Occipital lobe (tissue), 2 donors: ENCODE measurements around the gene PDE6H. TPM values are rescaled to one million over a fixed set of nuclear protein-coding genes. Genes with fewer than 3 reads are reported as not detected.

ENCODE experiments used
- DNase-seq: peaks from one replicate; lab custom pipeline; 2025; lab: John Stamatoyannopoulos, UW
- total RNA-seq: library from RNA; depleted of rRNA; stranded (reverse); fragments of >200 nt; gene quantifications from one replicate; pipeline ENCODE4 v1.2.3, GENCODE V29; 2014

PDE6H gene
- not detected for total RNA-seq

DNA sequence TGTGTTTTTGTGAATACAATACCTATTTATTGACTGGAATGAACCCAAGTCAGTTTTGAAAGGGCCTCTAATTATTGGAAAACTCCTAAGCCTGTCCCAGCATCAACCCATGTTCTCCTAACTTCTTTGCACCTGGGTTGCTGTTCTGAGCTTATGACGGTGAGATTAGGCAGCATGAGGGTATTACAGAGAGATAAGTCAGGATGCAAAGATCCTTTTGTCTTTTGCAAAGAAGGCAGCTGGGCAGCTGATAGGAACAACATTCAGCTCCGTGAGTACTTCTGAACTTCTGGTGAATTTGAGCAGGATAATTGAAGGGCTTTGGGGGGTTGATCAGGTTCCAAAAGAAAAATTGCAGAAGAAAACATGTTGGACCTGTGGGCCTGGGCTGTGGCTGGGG is at the start of gene PDE6H:
Gene PDE6H, plus strand, starts transcription at position 227 of the 400 bp plus-strand sequence. CDS start 4,971 bp downstream, outside the sequence.
- no peak for DNase-seq

DNA sequence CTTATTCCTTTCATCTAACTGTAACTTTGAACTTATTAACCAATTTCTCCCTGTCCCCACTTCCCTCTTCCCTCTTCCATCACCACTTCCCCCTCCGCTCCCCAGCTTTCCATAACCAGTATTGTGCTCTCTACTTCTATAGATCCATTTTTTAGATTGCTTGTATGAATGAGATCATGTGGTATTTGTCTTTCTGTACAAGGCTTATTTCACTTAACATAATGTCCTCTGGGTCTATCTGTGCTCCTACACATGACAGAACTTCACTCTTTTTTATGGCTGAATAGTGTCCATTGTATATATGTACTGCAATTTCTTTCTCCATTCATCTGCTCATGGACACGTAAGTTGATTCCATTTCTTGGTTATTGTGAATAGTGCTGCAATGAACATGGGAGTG is 48.9 kb upstream of the PDE6H start:
- no peak for DNase-seq

DNA sequence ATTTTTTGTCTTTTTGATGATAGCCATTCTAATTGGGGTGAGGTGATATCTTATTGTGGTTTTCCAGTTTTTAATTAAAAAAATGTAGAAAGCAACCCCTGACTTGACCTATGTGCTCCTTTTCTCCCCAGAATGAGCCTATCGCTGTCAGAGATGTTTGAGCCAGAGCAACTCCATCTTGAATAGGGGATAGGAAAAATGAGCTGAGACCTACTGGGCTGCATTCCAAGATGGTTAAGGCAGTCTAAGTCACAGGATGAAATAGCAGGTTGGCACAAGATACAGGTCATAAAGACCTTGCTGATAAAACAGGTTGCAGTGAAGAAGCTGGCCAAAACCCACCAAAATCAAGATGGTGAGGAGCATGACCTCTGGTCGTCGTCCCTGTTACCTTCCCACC is 48.3 kb upstream of the PDE6H start:
- no peak for DNase-seq

DNA sequence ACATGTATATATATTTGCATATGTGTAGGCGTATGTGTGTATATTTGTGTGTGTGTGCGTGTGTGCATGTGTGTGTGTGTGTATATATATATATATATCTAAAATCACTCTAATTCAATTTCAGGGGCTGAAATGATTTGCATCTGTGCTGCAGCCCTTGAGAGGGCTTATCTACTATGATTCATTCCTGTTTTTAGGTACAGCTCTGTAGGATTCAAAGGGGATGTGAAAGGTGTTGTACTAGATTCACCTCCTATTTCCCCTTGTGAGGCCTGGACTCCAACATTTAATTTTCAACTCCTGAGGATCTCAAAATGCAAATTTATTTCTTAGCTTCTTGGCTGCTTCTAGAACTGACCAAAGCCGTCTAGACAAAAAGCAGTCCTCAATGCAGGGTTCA is 45.6 kb upstream of the PDE6H start:
- no peak for DNase-seq

DNA sequence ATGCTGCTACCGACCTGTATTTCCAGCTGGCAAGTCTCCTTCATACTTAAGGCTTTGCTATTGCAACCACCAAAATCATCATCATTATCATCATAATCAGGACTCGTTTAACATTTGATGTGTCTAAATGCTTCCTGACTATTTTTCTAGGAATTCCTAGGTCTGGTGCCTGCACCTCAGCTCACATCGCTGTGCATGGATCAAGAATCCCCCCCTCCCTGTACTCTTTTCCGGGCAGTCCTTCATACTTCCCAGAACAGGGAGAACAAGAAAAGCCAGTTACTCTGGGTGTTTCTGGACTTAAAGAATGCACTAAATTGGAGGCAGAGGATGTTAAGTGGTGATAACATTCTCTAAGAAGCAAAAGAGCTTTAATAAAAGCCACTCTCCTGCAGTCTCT is 43.9 kb upstream of the PDE6H start:
- no peak for DNase-seq

DNA sequence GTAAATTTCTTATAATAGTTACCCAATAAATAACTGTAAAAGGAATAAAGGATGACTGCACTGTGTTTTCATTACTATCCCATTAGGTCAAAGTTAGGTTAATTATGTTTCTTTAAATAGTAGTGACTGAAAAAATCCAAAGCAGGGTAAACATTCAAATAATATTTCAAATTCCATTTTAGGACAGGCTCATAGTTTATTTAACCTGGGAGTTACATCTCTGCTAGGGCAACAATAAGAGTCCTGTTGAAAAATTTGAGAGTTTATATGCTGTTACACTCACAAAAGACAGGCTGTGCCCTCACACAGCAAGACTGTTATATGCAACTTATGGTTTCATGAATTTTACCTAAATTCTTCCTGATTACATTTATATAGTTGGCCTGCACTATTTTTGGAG is 42.5 kb upstream of the PDE6H start:
- DNase-seq: no peak

DNA sequence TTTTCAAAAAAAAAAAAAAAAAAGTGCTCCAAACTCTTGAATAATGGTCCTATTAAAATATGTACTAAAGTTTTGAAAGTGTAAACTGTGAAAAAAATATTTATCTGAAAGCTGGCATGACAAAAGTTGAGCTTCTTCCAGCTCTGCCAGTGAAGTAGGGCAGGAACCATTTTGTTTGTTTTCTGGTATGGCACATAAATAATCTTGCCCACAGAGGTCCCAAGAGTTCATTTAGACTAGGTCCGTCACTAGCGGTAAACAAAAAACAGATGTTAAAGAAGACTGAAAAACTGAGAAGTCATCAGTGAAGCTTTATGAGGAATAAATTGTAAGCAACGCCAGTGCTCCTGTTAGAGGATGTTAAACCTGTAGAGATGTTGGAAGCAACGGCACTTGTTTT is 41.5 kb upstream of the PDE6H start:
- DNase-seq: no peak

DNA sequence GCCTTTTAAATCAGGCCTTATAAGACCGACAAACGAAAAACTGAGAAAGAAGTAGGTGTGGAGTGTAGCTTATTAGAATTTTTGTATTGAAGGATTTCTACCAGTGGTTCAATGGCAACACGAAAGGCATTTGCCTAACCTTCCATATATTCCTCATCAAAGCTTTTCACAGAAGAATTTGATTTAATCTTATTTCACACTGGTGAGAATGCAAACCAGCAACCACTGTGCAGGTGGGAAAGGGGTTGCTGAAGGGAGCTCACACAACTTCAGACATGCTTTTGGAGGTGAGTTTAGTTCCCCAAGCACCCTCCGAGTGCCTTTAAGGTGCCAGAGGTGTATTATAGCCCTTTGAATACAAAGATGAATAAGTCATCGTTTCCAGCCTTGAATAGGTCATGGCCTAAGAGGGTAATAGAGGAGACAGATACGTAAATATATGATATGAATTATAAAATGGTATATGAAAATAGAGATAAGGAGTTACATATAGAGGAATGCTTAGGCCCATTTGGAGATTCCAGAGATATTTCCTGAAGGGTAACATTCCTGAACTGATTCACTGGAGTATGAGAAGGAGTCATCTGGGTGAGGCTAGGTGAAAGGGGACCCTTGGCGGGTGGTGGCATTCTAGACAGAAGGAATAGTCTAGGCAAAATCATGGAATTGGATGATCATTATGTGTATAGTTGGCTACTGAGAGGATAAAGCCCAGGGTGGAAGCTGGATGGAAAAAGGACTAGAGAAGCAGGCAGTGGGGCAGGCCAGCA is 40.9 kb upstream of the PDE6H start:
- DNase-seq: no peak

DNA sequence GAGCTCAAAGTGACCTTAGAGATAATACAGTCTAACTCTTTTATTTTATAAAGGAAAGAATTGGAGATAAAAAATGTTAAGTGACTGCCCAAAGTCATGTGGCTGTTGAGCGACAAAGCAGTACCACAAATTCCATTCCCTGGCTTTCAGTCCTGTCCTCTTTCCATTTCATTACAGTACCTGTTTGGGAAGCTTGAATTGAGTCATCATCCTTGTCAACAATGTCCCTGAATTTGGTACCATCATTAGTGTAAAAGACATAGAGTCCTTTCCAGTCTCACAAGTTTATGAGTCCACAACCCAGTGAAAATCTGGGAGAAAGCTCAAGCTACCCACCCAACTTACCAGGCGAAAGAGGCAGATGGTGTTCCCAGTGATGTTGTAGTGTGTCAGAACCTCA is 38.3 kb upstream of the PDE6H start:
- no peak for DNase-seq

DNA sequence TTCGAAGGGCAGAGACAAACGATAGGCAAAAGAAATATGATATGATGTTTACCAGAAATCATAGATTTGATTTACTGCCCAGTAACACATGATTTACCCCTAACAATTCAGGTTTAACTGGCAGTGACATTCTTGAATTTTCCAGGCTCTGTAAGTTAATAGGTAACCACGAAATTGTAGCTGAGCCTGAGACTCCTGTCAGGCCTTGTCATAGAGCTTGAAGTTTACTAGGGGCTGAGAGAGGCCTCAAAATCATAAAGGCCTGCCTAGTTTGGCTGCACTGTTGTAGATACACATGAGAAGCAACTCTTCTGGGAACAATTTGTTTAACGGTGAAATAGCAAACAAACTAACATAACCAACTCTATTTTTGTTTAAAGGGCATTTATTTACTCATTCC is 37.8 kb upstream of the PDE6H start:
- no peak for DNase-seq

DNA sequence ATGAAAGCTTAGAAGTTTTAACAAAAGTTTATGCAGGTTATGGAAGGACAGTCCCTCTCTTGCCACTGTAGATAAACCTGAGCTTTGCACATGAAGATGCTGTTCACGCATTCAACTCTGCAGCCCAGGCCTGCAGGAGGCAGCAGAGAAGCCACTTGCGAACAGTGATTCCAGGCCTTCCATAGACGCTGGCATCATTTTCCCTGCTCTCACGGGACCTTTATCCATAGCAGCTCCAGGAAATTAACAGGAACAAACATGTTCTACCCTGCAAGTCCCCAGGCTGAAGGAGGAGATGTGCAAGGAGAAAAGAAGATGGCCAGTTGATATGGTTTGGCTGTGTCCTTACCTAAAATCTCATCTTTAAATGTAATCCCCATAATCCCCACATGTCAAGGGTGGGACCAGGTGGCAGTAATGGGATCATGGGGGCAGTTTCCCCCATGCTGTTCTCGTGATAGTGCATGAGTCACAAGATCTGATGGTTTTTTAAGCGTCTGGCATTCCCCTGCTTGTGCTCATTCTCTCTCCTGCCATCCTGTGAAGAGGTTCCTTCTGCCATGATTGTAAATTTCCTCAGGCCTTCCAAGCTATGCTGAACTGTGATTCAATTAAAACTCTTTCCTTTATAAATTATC is 36.5 kb upstream of the PDE6H start:
- DNase-seq: no peak

DNA sequence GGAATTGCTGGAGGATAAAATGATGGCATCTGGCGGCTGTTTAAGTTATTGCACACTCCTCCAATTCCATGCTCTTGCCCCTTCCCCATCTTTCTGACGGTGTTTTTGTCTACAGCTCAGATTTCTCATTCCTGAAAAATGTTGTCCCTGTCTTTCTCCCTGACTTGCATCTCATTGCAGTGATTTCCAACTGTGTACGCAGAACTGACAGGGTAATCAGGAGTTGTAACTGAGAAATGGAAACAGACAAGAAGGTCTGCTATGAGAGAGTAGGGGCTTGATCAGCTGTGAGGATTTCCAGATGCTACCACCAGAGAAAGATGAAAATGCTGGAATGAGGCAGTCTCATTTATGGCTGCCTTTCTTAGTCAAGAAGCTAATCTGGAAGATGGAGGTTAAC is 35.8 kb upstream of the PDE6H start:
- no peak for DNase-seq

DNA sequence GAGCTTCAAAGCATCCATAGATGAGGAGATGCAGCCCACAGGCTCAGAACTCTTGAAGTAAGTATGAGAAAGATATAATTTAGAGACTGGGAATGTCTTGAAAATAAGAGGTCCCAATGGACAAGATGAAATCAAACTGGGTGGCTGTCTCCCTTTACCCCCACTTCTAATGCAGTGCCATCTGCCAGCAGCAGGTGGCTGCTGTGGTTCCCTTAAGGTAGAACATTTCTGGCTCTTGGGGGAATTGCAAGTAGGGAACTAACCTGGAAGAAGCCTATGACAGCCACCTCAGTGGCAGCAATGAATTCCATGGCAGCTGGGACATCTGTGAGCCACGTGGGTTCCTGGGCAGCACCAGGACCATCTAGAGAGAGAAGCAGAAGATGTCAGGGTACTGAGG is 35.2 kb upstream of the PDE6H start:
- DNase-seq: no peak

DNA sequence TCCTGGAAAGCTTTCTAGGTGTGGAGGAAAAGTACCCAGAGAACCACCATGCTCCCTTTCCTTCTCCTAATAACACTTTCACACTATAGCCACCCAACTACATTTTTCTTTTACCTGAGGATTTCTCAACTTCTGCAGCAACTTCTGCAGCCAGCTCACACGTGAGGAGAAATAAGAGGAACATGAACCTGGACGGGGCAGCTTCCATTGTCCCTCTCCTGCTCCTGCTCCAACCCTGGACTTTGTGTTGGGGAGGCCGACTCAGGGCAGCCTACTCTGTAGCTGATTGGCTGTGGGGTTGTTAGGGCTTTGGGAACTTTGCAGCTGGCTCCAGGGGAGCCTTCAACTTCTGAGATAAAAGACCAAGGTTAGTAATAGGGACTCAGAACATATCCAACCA is 34.5 kb upstream of the PDE6H start, which contains the start of gene ERP27:
Gene ERP27, minus strand, starts transcription at position 237 of the 400 bp plus-strand sequence. Its CDS starts 29 bp downstream, at position 208.
- DNase-seq: no peak

DNA sequence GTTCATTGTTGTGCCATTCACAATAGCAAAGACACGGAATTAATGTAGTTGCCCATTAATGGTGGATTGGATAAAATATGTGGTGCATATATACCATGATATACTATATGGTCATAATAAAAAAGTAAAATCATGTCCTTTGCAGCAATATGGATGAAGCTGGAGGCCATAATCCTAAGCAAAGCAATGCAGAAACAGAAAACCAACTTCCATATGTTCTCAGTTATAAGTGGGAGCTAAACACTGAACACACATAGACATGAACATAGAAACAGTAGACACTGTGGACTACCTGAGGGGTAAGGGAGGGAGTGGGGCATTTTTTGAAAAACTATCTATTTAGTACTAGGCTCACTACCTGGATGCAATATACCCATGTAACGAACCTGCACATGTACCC is 31.5 kb upstream of the PDE6H start:
- DNase-seq: no peak

DNA sequence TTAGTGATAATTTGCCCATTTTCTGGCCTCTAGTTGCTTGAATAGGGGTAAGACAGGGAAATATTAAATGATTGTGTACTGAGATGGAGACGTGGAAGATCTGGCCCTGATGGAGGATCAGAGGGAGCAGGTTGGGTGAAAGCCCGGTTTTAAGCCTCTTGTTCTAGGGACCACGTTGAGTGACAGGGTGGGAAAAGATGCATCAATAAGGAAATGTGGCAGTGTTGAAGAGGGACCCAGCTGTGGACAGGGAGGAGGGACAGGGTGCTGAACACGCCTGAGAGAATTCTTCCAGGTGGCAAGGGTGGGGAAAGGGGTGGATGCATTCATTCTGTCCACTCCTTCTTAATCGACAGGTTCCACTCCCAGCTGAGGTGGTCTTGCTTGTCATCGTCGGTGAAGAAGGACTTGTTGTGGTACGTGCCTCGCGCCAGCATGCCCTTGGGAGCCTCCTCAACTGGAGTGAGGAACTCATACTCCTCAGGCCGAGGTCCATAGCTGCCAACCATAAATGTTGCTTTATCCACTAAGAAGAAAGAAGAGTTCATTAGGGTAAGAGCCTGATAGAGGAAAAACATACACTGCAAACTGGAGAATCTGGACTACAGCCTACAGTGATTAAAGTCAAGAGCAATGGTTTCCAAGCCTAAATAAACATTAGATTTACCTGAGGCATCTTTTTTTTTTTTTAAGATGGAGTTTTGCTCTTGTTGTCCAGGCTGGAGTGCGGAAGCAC is 30.5 kb upstream of the PDE6H start:
- no peak for DNase-seq

DNA sequence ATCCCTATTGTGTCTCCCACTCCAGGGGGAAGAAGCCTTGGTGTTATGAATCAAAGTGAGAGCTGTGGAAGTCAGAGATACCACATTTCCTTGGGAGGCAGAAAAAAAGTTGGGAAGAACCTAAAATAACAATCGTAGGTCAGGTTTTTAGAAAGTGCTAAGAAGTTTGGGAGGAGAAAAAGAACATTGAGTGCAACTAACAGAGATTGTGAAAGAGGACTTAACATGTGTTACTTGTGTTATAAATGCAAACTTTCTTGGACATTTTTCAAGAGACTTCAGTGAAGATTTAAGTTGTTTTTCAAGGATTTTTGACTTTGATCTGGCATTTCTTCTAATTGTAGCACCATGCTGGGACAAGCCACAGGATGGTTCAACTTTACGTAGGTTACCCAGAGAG is 26.7 kb upstream of the PDE6H start:
- DNase-seq: no peak

DNA sequence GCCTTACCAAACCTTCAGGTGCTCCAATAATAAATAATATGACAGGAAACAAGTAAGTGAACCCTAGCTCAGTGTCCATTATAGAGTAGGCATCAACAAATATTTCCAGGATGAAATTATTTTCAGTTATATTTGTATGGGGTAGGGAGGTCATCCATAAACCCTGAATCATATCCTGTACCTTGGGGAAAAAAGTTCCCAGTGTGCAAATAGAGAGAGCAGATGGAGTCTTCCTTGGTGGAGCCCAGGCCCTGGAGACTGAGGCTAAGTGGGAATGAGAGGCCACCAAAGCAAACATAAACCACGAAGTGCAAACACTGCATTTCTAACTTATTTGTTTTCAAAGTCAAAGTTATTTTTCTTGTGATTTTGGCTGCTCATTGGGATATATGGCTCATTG is 26.0 kb upstream of the PDE6H start:
- no peak for DNase-seq

DNA sequence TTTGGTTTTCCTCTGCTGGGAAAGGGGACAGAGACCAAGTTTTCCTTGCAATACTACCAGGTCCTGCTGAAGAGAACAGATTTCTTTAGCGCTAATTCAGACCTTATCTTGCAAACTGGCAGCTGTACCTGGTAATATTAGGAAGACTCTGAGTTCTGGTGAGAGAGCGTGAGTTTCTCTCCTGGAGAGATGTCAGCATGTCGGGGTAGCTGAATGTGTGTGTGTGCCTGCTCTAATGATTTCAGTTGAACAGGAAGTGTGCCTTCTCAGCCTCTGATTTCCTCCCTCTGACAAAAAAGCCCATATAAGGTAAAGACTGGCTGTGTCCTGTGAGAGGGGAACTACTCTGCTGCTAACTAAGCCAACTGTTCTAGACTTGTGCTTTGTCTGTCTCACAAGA is 24.2 kb upstream of the PDE6H start:
- DNase-seq: no peak

DNA sequence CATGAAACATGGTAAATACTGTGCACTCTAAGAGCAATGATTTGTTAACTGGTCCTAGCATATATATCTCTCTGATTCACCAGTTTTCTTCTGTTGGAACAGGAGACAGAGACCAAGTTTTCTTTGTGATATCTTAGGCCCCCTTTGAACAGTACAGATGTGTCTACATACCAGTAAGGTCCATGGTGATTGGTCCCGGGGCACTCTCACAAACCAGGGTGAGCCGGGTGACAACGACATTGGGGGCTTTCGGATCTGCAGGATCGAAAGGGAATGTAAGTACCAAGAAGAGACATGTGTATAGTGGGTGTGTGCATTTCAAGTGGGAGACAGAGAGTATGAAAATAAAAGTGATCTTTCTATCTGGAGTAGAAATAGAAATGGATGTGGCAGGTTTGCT is 23.2 kb upstream of the PDE6H start:
- DNase-seq: no peak

DNA sequence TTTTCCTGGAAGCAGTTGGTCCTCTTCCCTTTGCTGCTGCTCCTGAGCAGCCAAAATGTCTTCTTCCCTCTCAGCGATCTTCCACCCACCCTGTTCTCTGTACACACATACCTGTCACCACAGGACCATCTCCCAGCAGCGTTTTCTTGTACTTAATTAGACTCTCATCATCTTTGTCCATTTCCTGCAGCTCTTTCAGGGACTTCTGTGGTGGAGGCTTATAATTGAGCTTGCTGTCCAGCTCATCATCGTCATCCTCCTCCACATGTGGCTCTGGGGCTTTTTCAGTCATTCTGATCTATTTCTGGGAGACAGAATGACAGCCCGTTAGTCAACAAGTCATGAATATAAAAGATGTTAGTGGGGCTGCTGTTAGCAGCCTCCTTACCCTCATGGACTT is 22.4 kb upstream of the PDE6H start:
- DNase-seq: no peak

DNA sequence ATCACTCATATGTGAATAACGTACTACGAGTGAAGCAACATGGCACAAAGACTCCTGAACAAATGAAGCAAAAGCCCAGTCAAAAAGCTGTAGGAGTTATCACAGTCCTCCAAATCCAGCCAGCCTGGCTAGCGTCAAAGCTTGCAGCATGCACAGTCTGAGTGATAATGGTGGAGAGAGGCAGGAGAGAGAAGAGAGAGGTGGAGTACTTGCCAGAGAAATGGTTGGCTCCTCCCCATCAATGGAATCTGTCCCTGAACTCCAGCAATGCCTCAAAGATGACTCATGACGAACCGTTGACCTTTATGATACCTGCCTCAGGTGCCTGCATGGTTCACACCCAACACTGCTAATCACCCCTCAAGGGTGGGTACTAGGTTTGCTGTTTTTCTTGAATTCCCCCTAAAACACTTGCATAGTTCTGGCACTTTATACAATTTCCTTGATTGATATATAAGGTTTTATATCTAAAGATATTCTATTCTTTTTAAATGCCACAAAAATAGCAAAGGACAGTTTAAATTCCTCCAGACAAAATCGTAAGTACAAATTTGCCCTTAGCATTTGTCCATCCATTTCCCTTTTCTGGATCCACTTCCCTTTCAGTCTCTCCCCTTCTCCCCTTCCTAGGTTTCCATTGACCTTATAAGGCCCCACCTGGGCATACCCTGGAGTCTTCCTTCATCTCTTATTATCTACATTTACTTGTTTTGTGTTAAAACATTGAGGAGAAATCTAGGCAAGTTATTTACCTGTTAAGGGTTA is 21.7 kb upstream of the PDE6H start:
- no peak for DNase-seq
